Transverse colon (tissue), 4 donors: Measurements from ENCODE around the gene SH3RF3. TPM values are rescaled to one million over a fixed set of nuclear protein-coding genes. Genes with fewer than 3 reads are reported as not detected.
A peak's percentile ranks its signal among the peaks of the same experiment; 100 is the strongest.

ENCODE experiments used
- DNase-seq: peaks from one replicate; pipeline ENCODE4 v3.0.0-alpha.2; 2019
- H3K27ac ChIP-seq, 4 donors: fragments of 200-600 bp; sonication (generic); 2 replicates each; pipeline ENCODE4 v1.5.1; 2016 to 2018; ENCODE audit warnings: inconsistent platforms in 4 of 4
- H3K27me3 ChIP-seq: fragments of 200-600 bp; sonication (generic); 2 replicates; pipeline ENCODE4 v1.5.1; 2017; ENCODE audit warnings: inconsistent platforms
- H3K36me3 ChIP-seq, 4 donors: fragments of 200-600 bp; sonication (generic); 2 replicates each; pipeline ENCODE4 v1.5.1; 2017 to 2019; ENCODE audit warnings: inconsistent platforms in 4 of 4
- H3K4me1 ChIP-seq, 4 donors: fragments of 200-600 bp; sonication (generic); 2 replicates each; pipeline ENCODE4 v1.5.1; 2017 to 2020; ENCODE audit warnings: inconsistent platforms in 4 of 4
- H3K4me3 ChIP-seq, 4 donors: fragments of 200-600 bp; sonication (generic); 1 replicate in 1 of 4; 2 replicates in 3 of 4; pipeline versions ENCODE4 v1.5.1 to v1.6.1; 2017 to 2019; ENCODE audit warnings: inconsistent platforms in 4 of 4
- H3K9me3 ChIP-seq, 2 donors: fragments of 200-600 bp; sonication (generic); 2 replicates each; pipeline ENCODE4 v1.5.1; 2017 to 2019; ENCODE audit warnings: inconsistent platforms in 2 of 2
- CTCF ChIP-seq, 5 experiments: fragments of 200-600 bp in 3 of 5; fragments of 450-650 bp in 2 of 5; sonication (generic) in 3 of 5; IDR thresholded peaks; 1 replicate in 2 of 5; 2 replicates in 3 of 5; pipeline ENCODE4 v1.5.1; 2016 to 2017; ENCODE audit warnings: antibody characterized with exemption in 5 of 5, inconsistent platforms in 3 of 5, mild to moderate bottlenecking in 2 of 5, moderate library complexity in 1 of 5
- EP300 ChIP-seq: sonication (generic); formaldehyde crosslinking; IDR thresholded peaks from one replicate; pipeline ENCODE4 v1.6.1; 2017; ENCODE audit warnings: antibody characterized with exemption, low read depth
- POLR2A ChIP-seq: fragments of 450-650 bp; IDR thresholded peaks from one replicate; pipeline ENCODE4 v1.6.1; 2016; ENCODE audit warnings: antibody characterized with exemption, mild to moderate bottlenecking, moderate library complexity
- POLR2AphosphoS5 ChIP-seq, 3 donors: sonication (generic); formaldehyde crosslinking; IDR thresholded peaks; one replicate each; pipeline ENCODE4 v1.6.1; 2016; ENCODE audit warnings: antibody characterized with exemption in 3 of 3
- whole genome bisulfite sequencing, 2 donors: methylation state at CpG; one replicate each; pipeline ENCODE4 v1.1.5; 2018; ENCODE audit warnings: low coverage in 1 of 2; 5-methylcytosine and 5-hydroxymethylcytosine counted together
- in situ Hi-C, 4 donors: fragments of 200-750 bp; cut with MboI; loops; one replicate each; pipeline versions ENCODE4 v1.15.0 to v1.15.1; 2017; ENCODE audit warnings: low sequenced_read_pairs in 3 of 4, low pct_ligation_motif_present in 1 of 4, low pct_unique_long_range_greater_than_20kb in 1 of 4
- intact Hi-C: fragments of 100-400 bp; cut with DNase I; formaldehyde crosslinking; loops from one replicate; pipeline ENCODE4 v1.15.1; 2023; ENCODE audit warnings: low total_unique reads
- total RNA-seq, 4 donors: library from RNA; depleted of rRNA; stranded (reverse); fragments of >200 nt; gene quantifications; one replicate each; pipeline ENCODE4 v1.1.0, GENCODE V29; 2016

The SH3RF3 gene
- total RNA-seq, 4 donors from 2014 or later: 1.9 to 8.8 (median 2.9) TPM

DNA sequence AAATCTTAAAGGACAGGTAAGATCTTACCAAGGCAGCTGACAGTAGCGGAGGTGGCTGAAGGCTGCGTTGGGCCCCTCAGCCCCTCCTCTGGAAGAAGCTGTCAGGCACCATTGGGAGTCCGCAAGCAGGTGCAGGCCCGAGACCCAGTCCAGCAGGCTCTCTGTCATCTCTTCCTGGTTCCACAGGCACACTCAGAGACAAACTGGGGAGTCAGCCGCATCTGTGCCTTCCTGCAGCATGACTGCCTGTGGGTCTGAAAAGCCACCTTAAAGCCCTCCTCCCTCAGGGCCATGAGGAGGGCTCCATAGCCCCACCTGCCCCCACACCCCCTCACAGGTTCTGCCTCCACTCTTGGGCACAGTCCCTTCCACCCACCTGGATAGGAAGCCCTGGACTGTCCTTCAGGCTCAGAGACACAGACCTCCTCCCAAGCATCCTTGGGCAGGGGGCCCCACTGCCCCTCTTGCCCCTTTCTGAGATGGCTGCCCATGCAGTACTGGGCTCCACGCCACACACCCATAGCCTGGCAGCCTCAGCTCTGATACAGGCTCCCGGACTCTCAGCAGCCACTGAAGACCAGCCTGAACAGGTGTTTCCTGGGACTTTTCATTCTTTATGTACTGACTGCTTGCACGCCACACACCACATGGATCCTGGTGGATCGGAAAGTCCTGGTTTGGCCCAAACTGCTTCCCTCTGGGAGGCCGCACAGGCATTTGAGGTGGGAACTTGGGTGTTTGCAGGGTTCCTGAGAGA, 245.0 kb downstream of the SH3RF3 start:
- no peaks in the 10 kb centered on the region for H3K36me3 ChIP-seq
- H3K27me3 ChIP-seq: no peaks in the 10 kb centered on the region
- H3K4me1 ChIP-seq: peaks cover 0 to 11% (median 2%) of the 10 kb centered on the region in 4 donors
- WGBS, 2 donors: 72% methylated on average over 10 of the region's 10 CpGs; no CpG with 5 or more reads in 1 of the 2 donors
- no peak for TF ChIP-seq POLR2A
- no peak for TF ChIP-seq POLR2AphosphoS5 (IDR thresholded peaks at IDR 0.05)
- TF ChIP-seq CTCF (IDR thresholded peaks at IDR 0.05): no peak
- TF ChIP-seq EP300: no peak
- DNase-seq: no peak
- no peaks in the 10 kb centered on the region for H3K9me3 ChIP-seq
- H3K27ac ChIP-seq: no peak overlapping the region
- intact Hi-C loops (no loop called here), in situ Hi-C loops (no loop called here)
- H3K4me3 ChIP-seq: no peak overlapping the region

DNA sequence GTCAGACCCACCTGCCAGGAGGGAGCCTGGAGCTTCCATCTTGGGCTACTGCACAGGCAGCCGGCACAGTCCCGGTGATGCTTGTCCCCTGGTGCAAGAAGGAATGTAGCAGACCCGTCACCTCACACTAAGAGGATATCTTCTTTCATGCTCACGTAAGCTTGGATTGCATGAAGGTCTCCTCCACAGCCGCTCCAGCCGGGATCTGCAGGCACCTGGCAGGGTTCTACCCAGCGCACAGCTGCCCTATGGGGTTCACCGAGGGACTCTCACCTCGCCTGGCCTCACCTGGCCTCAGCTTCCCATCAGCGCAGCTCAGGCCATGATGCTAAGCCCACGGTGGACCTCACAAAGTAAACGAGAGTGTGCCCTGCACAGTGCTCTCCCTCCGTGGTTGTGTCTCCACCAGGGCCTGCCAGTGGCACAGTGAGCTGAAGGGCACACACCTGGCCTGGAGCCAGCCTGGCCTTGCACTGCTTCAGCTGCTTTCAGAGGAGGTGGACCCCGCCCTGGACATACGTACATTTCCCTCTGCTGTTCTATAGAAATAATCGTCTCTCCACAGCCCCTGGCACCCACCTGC, 245.6 kb downstream of the SH3RF3 start:
- Histone ChIP-seq H3K27me3 (no peaks in the 10 kb centered on the region), H3K27ac (no peak overlapping the region), H3K4me3 (no peak overlapping the region), H3K9me3 (no peaks in the 10 kb centered on the region), H3K4me1 (peaks cover 0 to 11% (median 2%) of the 10 kb centered on the region in 4 donors), H3K36me3 (no peaks in the 10 kb centered on the region)
- DNase-seq: no peak
- intact Hi-C loops: no loop called here
- no peak for TF ChIP-seq POLR2A
- TF ChIP-seq EP300: no peak
- no peak for TF ChIP-seq POLR2AphosphoS5 (IDR thresholded peaks at IDR 0.05)
- TF ChIP-seq CTCF (IDR thresholded peaks at IDR 0.05): no peak
- in situ Hi-C loops: no loop called here
- 76% methylated on average over 12 of the region's 16 CpGs; no CpG with 5 or more reads in 1 of the 2 donors for WGBS, 2 donors

GRCh38 chr2:109375131-109375561, 246.1 kb downstream of the SH3RF3 start:
- Histone ChIP-seq H3K27ac (peak overlapping the region in 1 of 4 donors; percentile 55), H3K27me3 (no peaks in the 10 kb centered on the region), H3K4me1 (peaks cover 0 to 11% (median 2%) of the 10 kb centered on the region in 4 donors), H3K9me3 (no peaks in the 10 kb centered on the region), H3K4me3 (no peak overlapping the region), H3K36me3 (no peaks in the 10 kb centered on the region)
- TF ChIP-seq POLR2A (no peak), EP300 (no peak), CTCF (IDR thresholded peaks at IDR 0.05) (no peak), POLR2AphosphoS5 (IDR thresholded peaks at IDR 0.05) (no peak)
- DNase-seq: no peak
- 87 to 100% methylated on average over 2 to 12 of the region's 12 CpGs for WGBS, 2 donors
- in situ Hi-C loops: no loop called here
- intact Hi-C loops: no loop called here

GRCh38 chr2:109375656-109376055, 246.7 kb downstream of the SH3RF3 start:
- Histone ChIP-seq H3K27ac (peak overlapping the region in 3 of 4 donors; percentile 8 to 55 (median 23)), H3K27me3 (no peaks in the 10 kb centered on the region), H3K4me1 (peaks cover 0 to 11% (median 2%) of the 10 kb centered on the region in 4 donors), H3K36me3 (no peaks in the 10 kb centered on the region), H3K9me3 (no peaks in the 10 kb centered on the region), H3K4me3 (no peak overlapping the region)
- 88% methylated on average over 7 of the region's 7 CpGs; no CpG with 5 or more reads in 1 of the 2 donors for WGBS, 2 donors
- in situ Hi-C loops: no loop called here
- no peak for TF ChIP-seq POLR2AphosphoS5 (IDR thresholded peaks at IDR 0.05)
- no peak for DNase-seq
- intact Hi-C loops: no loop called here
